VCaP (cell line): Measurements from ENCODE around the gene TANGO6.

Experiments used
- H3K27ac ChIP-seq: fragments of 450-650 bp; 2 replicates; pipeline ENCODE4 v1.5.1; 2017
- CTCF ChIP-seq: fragments of 450-650 bp; conservative IDR thresholded peaks from 2 replicates; pipeline ENCODE4 v1.5.1; 2017; ENCODE audit warnings: mild to moderate bottlenecking, moderate library complexity

TANGO6 gene

GRCh38 chr16:68900009-68900408 is 56.7 kb downstream of the TANGO6 start:
- H3K27ac ChIP-seq, result no peak overlapping the region
- TF ChIP-seq CTCF, result no peak

- TF ChIP-seq CTCF, result peak; percentile 75
Measured at GRCh38 chr16:68902003-68902968, 59.0 kb downstream of the TANGO6 start.

GRCh38 chr16:68902969-68903345 is 59.6 kb downstream of the TANGO6 start:
- no peak for TF ChIP-seq CTCF
- no peak overlapping the region for H3K27ac ChIP-seq

More at GRCh38 chr16:68902003-68902968, 59.0 kb downstream of the TANGO6 start:
- no peak overlapping the region for H3K27ac ChIP-seq

- 0 out of 2 replicates have a peak overlapping the region, but pooled peaks have one; percentile 14 for H3K27ac ChIP-seq
- no peak for TF ChIP-seq CTCF
Measured at GRCh38 chr16:68907297-68907696, 64.0 kb downstream of the TANGO6 start.

GRCh38 chr16:68907781-68908181 is 64.5 kb downstream of the TANGO6 start:
- peak overlapping the region; percentile 14; the same call in 1 of the 2 replicates for H3K27ac ChIP-seq
- no peak for TF ChIP-seq CTCF

GRCh38 chr16:68909099-68909733 is 65.9 kb downstream of the TANGO6 start:
- TF ChIP-seq CTCF, result no peak
- peak overlapping the region; percentile 14 for H3K27ac ChIP-seq

GRCh38 chr16:68910051-68910450 is 66.7 kb downstream of the TANGO6 start:
- TF ChIP-seq CTCF, result no peak
- no peak overlapping the region for H3K27ac ChIP-seq
